ENCODE data around the gene LINC01488.

Gene LINC01488

DNA sequence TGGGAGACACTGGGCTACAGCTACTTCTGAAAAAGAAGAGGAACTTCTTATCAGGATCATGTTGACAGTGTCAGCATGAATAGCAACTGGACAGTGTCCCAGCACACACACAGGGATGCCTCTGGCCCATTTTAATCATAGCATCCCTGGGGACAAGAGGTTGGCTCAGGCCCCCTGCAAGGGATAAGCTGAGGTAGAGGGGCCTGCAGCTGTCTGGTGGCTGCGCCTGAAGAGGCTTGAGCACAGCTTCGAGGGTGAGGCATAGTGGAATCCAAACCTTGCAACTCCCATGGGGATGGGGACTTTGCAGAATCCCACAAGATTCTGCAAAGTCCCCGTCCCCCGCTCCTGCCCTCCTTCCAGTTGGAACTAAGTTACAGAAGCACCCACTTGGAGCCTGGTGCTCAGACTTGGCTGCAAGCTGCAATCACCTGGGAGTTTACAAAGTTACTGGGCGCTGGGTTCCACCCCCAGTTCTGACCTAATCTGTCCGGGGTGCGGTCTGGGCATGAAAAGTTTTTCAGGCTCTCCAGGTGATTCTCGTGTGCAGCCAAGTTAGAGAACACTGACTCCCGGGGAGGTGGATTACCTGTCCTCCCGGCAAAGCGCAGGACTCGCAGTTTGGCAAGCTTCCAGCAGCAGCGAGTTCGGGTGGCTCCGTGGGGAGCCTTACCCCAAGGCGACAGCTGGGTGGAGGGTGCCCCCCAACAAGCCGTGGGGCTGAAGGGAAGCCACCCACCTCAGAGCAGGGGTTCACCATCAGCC is 16.0 kb upstream of the LINC01488 start:
- DNase-seq: no peak

DNA sequence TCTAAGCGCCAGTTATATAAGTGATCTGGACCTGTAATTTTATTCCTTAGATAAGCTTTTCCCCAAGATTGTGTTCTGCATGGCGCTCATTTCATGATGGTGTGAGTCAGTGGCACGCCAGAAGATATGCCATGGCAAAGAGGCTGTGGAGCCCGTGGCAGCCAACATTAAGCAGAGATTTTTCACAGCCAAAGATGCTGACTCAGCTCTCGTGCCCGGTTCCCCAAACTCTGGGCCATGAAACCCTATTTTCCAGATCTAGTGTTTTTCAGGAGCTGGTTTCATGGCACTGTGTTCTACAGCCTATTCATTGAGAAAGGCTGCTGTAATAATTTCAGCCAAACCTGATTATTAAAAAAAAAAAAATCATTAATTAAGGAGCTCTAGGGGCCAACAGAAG is 15.4 kb upstream of the LINC01488 start:
- DNase-seq: no peak

DNA sequence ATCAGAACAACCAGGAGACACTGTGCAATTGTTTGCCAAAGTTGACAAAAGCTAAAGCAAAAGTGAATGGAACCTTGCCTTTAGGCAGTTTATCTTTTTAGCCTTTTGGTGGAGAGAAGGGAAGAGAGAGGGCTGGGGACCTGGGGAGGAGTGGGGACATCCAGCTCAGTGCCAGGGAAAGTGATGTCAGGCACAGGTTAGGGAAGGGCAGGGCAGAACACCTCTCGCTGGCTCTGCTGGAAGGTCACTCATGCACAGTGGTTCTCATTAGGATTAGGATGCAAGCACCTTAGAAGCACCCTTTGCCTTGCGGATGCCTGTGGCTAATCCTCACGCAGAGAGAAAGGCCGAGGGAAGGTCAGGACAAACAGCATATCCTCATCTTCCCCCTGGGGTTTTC is 14.3 kb upstream of the LINC01488 start:
- DNase-seq: no peak

DNA sequence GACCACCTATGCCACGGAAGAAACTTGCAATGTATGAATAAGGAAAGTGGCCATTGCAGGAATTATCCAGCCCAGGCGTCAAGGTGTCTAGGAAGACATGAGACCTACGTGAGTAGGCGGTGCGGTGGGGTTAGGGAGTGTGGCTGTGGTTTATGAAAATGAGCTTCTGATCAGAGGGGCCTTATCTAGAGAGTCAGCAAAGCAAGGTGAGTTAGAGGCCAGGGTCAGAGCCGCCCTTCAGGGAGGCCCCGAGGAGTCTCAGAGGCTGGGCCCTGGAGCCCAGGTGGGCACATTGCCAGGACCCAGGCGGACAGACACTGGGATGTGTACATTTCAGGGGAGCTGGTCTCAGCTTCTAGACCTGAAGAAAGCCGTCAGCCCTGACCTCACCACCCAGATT is 13.8 kb upstream of the LINC01488 start:
- no peak for DNase-seq

DNA sequence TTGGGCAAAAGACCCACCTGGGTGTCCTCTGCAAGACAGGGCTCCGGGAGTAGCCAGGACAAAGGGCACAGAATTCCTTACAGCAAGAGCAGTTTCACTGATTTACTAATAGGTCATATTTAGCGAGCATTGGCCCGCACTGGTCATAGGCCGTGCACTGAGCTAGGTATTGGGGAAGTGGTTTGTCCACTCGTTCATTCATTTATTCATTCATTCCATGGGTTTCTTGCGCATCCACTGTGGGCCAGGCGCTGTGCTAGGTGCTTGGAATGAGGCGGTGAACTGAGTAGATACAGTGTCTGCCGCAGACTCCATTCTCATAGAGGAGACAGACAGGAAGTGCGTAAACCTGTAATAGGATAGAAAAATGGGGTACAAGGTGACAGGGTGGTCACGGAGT is 13.2 kb upstream of the LINC01488 start:
- no peak for DNase-seq

DNA sequence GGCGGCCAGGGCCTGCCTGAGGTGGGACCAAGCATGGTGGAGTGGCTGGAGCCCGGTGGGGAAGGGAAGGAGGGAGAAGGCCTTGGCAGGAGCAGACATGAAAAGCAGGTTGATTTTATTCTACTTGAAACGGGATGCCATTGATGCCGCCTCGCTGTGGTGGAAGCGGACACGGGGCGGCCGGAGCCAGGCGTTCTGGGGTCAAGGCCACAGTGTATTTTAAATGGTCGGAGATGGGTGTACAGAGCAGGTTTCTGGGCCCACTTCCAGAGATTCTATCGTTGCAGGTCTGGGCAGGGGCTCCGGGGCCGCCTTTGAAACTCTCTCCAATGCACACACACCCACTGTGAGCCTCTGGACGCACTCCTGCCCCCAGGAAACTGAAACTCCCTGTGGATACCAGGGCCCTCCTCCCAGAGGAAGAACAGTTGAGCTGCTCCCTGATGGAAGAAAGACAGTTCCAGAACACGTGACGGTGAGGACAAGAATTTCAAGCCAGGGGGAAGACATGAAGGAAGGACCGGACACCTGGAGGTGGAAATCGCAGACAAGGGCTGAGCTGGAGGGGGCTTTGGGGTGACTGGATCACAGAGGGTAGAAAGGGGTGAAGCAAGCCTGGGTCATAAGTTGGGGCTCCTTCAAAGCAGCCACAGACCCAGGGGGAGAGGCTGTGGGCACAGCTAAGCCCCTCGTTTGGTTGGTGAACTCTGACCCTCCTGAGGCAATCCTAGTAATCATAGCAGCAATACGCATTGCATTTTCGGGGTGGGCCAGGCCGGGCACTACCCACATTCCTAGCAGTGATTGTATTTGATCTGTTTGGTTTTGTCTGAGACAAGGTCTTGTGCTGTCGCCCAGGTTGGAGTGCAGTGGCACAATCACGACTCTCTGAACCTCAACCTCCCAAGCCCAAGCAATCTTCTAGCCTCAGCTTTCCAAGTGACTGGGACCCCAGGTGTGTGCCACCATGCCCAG is 12.3 kb upstream of the LINC01488 start:
- DNase-seq: no peak

DNA sequence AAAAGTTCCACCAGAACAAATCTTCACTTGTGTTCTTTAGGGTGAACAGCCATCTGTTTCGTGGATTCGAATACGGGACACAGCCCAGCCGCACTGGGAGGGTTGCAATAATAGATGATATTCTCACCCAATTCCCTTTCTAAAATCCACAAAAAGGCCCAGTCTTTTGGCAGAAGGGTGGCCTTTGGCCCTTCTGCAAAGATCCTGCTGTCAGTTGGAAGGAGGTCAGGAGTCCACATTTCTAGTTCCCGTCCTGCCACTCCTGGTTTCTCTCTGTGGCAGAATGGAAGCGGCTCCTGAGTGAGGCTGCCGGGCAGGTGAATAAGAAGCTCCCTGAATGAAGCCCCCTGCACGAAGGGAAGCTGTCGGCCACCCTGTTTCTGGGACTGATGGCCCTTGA is 11.2 kb upstream of the LINC01488 start:
- DNase-seq: no peak

DNA sequence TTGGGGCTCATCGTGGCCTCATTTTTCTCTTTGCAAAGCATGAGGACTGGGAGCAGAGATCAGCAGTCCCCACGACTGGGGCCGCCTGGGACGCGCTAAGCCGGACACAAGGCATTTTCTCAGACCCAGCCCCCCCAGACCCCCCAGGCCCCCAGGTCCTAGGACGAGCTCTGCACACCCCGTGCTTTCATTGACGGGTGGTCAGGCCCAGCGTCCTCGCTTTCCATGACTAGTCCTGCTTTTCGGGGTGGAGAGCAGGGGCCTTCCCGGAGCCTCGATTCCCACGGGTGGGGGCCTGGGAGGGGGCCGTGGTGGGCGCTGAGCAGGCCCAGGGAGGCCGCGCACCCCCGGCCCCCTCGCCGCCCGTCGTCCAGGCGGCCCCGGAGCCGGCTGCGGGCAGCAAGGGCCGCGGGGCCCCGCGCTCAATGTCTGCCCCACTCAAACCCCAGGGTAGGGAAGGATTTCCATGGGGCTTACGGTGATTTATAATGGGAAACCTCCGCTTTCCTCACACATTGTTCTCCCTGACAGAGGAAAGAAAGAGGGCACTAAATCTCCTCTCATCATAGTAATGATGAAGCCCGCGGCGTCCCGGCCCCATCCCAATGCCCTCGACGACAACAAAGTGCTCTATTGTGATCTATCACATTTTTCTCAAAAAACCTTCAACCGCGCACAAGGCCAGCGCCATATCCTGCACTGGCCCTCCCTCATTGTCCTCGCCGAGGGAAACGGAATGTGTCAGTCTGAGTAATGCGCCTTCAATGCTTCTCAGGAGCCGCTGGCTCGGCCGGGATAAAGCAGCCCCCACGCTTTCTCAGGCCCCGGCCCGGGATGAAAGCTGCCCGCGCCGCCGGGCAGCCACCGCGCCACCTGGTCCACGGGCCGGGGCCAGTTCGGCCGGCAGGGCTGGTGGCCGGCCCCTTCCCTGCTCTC is 10.4 kb upstream of the LINC01488 start:
- no peak for DNase-seq

DNA sequence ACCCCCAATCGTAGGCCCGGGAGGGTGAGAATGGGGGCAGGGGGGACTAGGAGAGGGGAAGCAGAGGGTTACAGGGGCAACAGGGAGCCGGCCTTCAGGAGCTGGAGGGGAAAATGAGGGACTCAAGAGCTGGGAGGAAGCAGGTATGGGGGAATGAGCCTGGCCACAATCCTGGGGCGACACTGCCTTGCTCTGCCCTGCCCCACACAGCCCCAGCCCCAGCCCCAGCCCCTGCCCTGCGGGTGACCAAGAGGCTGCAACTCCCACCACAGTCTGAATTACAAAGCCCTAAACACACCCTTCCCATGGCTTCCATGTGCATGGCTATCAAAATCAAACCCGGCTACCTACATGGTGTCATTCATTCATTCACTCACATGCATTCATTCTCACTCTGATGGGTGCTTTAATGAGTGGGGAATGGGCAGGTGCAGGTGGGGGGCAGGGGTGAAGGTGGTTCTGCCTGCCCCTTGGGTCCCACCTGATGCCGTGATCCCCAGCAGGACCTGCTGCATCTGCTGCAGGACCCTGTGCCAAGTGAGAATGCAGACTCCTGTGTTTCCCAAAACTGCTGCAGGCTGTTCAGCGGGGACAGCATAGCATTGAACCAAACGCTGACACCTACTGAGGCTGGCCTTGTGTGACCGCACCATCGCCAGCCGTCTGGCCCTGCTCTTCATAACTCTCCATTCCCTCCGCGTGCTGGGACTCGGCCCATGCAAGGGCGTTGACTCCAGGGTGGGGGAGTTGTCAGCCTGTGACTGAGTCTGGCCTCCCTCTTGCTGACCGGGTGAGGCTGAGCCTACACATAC is 9.5 kb upstream of the LINC01488 start:
- DNase-seq: no peak

DNA sequence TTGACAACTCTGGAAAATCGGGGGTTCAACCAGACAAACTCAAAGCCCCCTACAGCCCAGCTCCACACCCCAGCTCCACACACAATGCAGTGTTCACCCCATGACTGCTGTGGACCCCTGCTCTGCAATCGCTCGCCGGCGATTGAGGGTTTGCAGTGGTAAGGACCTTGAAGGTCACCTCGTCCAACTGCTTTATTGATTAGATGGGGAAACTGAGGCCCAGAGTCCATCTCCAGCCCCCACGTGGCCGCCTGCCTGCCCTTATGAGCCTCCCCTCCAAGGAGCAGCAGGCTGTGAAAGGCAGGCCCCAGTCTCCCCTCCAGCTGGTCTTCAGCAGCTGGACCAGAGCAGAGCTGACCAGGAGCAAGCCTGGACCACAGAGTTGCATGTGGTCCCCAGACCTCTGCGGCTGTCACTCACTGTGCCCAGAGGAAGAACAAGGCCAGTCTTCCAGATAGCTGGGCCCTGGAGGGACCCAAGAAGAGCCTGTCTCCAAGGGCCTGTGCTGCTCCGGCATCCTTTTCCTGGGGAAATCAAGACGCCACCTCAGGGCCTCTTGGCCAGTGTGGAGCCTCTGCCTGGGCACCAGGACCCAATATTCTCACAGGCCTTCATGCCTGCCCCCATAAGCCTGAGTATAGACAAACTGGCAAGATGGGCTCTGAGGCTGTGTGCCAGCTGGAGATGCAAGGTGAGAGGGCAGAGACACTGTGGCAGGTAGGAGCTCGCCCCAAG is 8.8 kb upstream of the LINC01488 start:
- DNase-seq: no peak

DNA sequence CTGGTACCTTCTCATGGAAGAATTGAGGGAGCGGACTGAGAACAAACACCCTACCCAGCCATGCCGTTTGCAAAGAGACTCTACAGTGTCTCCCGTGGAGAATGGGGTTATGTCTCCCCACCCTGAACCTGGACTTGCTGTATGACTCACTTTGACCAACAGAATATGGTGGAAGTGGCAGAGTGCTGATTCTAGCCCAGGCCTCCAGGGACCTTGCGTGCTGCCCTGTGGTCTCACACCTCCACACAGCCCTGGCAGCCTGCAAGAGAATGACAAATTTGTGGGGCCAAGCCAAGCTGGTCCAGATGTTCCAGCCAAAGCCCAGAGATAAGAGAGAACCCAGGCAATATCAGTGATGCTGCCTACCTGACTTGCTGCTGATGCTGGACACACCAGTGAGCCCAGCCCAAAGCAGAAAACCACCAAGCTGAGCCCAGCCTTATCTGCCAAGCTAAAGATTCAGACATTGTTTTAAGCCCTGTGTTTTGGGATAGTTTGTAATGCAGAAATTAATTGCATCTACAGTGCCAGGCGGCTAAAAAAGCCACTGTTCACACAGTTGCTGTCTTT is 8.1 kb upstream of the LINC01488 start:
- DNase-seq: no peak

DNA sequence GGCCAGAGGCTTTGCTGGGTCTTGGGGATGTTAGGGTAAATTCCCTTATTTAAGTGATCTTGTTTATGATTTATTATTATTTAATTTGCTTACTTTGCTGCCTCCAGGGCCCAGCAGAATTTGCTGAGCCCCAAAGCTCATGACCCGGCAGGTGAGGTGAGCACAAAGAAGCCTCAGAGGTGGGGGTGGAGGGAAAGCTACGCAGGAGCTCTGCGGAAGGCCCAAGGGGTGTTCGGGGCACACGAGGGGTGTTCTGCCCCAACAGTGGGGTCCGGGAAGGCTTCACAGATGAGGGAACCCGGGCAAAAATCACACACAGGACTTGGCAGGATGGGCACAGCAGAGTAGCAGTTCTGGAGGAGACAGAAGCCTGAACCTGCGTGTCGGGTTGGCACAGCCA is 6.7 kb upstream of the LINC01488 start:
- DNase-seq: no peak

DNA sequence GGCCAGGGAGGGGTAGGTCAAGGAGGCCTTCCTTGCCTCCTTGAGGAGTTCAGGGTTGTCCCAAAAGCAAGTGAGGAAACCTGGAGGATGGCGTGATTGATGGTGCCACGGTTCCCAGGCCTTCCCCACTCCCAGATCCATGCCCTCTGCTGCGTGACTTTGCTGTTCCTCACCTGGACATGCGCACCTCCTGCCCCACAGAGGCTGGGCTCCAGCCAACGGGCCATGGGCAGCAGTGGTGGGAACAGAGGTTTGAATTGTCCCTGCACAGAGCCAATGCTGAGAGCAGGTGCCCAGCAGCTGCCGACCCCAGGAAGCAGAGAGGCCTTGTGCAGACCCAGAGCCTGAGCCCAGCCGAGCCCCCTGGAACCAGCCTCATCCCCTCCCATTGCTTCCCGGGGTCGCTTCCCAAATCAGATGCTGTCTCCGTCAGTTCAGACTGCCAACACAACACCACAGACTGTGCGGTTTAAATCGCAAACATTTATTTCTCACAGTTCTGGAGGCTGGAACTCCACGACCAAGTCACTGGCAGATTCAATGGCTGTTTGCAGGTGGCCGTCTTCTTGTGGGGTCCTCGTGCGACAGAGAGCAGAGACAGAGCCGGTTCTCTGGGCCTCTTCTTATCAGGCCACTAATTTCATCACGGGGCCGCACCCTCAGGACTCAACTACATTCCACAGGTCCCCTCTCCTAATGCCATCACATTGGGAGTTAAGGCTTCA is 6.2 kb upstream of the LINC01488 start:
- no peak for DNase-seq

DNA sequence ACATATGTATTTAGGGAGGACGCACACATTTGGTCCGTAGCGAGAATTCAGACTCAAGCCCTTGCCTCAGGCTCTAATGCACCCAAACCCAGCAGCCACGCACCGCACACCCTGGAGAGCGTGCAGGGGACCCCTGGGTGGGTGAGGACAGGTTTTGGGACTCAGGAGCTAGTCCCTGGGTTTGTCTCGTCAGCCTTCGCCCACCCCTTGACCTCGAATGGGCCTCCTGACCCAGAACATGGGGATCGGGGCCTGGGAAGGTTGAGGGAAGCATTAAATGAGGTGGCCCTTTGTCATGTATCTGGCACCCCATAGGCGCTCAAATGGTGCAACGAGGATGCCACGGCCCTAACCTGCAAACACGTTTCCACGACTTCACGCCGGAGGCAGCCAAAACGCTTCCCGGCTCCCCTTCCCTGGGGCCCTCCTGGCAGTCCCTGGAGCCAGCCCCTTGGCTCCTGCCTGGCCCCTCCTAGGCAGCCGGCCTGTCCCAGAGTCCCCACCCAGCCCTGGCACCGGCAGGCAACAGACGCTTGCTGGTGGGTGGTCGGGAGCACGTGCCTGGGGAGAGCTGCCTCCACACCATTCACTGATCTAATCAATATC is 5.5 kb upstream of the LINC01488 start:
- no peak for DNase-seq

DNA sequence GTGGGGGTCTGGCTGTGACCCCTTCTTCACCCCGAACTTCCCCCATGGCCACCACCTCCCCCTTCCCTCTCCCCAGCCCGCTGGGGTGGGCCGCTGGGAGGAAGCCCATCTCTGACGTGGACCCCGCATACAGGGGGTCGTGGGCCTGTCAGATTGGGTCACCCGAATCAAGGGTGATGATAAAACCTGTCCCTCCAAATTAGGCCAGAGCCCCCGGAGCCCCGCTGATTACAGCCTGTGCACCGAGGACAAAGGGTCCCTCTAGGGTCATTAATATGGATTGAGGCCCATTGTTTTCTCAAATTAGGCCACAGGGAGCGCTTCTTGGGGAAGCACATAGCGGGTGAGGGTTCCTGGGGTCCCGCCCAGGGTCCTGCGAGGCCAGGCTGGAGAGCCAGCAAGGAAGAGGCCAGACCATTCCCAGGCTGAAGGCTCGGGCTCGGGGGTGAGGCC is 4.9 kb upstream of the LINC01488 start:
- DNase-seq: no peak

DNA sequence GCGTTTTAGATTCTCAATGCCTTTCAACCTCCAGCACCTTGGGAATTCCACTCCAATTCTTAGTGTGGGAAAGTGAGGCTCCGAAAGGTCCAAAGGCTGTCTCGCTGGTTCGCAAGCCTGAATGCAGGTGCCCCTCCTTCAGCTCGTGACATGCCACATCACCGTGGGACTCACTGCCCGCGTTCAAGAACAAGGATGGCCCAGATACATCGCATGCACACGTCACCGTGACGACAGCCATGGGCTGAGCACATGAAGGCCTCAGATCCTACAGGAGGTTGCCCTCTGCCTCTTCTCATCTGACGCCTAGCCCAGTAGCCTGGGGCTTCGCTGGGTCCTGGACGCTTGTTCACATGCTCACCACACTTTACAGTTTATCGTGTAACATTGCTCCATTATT is 4.4 kb upstream of the LINC01488 start:
- DNase-seq: no peak

DNA sequence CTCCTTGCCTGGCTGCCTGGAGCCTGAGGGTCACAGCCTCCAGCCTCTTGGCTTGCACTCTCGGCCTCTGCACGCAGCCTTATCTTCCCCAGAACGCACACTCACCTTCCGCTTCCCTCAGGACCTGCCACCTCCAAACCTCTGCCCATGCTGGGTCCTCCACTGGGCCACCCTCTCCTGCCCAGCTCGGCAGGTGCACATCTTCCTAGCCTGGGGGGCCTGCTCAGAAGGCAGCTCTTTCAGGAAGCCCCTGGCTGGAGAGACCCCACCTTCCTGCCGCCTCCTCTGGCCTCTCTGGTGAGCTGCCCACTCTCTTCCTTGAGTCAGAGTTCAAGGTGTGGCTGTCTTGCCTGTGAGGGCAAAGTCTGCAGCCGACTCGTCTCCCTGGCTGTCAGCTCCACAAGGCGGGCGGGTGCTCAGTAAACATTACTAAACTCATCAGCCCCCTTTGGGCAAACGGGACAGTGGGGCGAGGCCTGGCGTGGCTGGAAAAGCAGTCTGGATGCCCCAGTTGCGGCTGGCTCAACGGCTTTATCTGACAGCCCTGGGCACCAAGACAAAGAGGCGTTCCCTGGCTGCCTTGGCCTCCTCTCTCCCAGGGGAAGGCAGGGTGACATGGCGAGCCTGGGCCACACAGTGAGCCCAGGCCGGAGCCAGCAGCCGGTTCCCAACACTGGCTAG is 1.7 kb upstream of the LINC01488 start:
- DNase-seq: no peak

DNA sequence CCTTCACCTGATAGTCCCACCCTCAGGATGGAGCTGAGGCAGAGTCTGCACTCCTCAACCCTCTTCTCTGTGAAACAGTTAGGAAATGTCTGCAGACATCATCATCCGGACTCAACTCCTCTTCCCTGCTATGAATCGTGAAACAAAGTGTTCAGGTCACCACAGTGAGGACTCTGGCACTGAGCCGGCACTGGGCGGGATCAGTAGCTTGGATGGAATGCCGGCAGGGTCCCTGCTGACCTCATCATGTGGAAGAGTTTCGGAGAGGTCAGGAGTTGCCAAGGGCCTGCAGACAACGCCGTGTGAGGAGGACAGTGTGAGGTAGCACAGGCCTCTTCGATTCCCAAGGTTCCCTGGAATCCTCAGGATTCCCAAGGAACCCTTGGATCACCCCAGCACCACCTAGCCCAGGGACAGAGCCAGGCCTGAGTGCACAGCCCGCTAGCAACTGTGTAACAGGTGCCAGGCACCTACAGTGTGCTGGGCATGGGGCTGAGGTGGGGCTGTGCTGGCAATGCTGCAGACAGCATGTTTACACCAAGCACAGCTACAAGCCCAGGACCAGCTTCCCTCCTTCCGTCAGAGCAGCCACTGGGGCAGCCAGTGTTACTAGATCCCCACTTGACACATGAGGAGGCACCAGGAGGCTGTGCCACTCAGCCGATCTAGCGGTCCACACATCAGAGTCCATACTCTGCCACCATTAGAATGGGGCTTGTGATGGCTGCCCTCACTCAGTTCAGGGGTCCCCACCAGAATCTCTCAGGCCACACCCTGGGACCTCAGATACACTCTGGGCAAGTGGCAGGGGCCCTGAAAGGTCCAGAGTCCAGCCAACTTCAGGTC is 693 bp upstream of the LINC01488 start:
- DNase-seq: no peak
